Astrocyte (in vitro differentiated cells and primary cell): Measurements from ENCODE around the gene GPR137. TPM values are rescaled to one million over a fixed set of nuclear protein-coding genes. Genes with fewer than 3 reads are reported as not detected.

Experiments
- DNase-seq: peaks from one replicate; pipeline ENCODE4 v3.0.0-alpha.2; 2010; ENCODE audit warnings: low read depth
- FAIRE-seq: peaks from 2 replicates; lab custom pipeline; 2011; peaks lifted over from hg19 to GRCh38; lab: Jason Lieb, UNC
- H2AFZ ChIP-seq: 2 replicates; pipeline ENCODE4 v1.6.0; 2012; ENCODE audit warnings: low read depth, low read length, inconsistent platforms
- H3K27ac ChIP-seq: 2 replicates; pipeline ENCODE4 v1.5.1; 2011; ENCODE audit warnings: low read depth, low read length, inconsistent platforms
- H3K27me3 ChIP-seq: 2 replicates; pipeline ENCODE4 v1.6.0; 2011; ENCODE audit warnings: low read length, inconsistent platforms; ENCODE audit not compliant: insufficient read depth
- H3K36me3 ChIP-seq: 2 replicates; pipeline ENCODE4 v1.5.1; 2011; ENCODE audit warnings: low read length, inconsistent platforms; ENCODE audit not compliant: insufficient read depth
- H3K4me1 ChIP-seq: 2 replicates; pipeline ENCODE4 v1.5.1; 2011; ENCODE audit warnings: low read length, inconsistent platforms; ENCODE audit not compliant: insufficient read depth
- H3K4me2 ChIP-seq: 2 replicates; pipeline ENCODE4 v1.6.0; 2012; ENCODE audit warnings: low read length, inconsistent platforms
- H3K4me3 ChIP-seq: 2 replicates; pipeline ENCODE4 v1.5.1; 2011; ENCODE audit warnings: low read depth, mild to moderate bottlenecking, low read length, inconsistent platforms; ENCODE audit not compliant: insufficient read depth
- H3K79me2 ChIP-seq: 2 replicates; pipeline ENCODE4 v1.6.0; 2012; ENCODE audit warnings: mild to moderate bottlenecking, low read length, inconsistent platforms; ENCODE audit not compliant: insufficient read depth
- H3K9ac ChIP-seq: 2 replicates; pipeline ENCODE4 v1.6.0; 2012; ENCODE audit warnings: mild to moderate bottlenecking, low read length, inconsistent platforms
- H3K9me3 ChIP-seq: 2 replicates; pipeline ENCODE4 v1.5.1; 2012; ENCODE audit warnings: low read depth, mild to moderate bottlenecking, low read length, inconsistent platforms; ENCODE audit not compliant: insufficient read depth
- H4K20me1 ChIP-seq: 2 replicates; pipeline ENCODE4 v1.6.0; 2012; ENCODE audit warnings: low read length, inconsistent platforms; ENCODE audit not compliant: insufficient read depth
- H3K27ac Mint-ChIP-seq: one replicate; pipeline ENCODE4 v1.8.0; 2021; ENCODE audit warnings: mild to moderate bottlenecking, mixed read lengths; ENCODE audit not compliant: unreplicated experiment
- H3K27me3 Mint-ChIP-seq: one replicate; pipeline ENCODE4 v1.8.0; 2021; ENCODE audit warnings: low read depth, mixed read lengths; ENCODE audit not compliant: unreplicated experiment
- H3K36me3 Mint-ChIP-seq: one replicate; pipeline ENCODE4 v1.8.0; 2021; ENCODE audit warnings: low read depth, mixed read lengths; ENCODE audit not compliant: unreplicated experiment
- H3K4me1 Mint-ChIP-seq: one replicate; pipeline ENCODE4 v1.8.0; 2021; ENCODE audit warnings: low read depth, mixed read lengths; ENCODE audit not compliant: unreplicated experiment
- H3K4me3 Mint-ChIP-seq: one replicate; pipeline ENCODE4 v1.8.0; 2021; ENCODE audit warnings: mild to moderate bottlenecking, moderate library complexity, mixed read lengths; ENCODE audit not compliant: unreplicated experiment
- H3K9me3 Mint-ChIP-seq: one replicate; pipeline ENCODE4 v1.8.0; 2021; ENCODE audit warnings: mild to moderate bottlenecking, mixed read lengths; ENCODE audit not compliant: unreplicated experiment
- EZH2 ChIP-seq: IDR thresholded peaks from 2 replicates; pipeline ENCODE4 v1.6.1; 2012; ENCODE audit warnings: mild to moderate bottlenecking, low read length, inconsistent platforms; ENCODE audit not compliant: insufficient read depth
- total RNA-seq: library from RNA; stranded (reverse); gene quantifications from 2 replicates; pipeline ENCODE4 v1.2.1, GENCODE V29; 2021
- TF ChIP-seq, protein P1 (sequence below): IDR thresholded peaks from 2 replicates; pipeline ENCODE4 v1.5.1; 2011; ENCODE audit warnings: low read depth, mild to moderate bottlenecking, inconsistent platforms, low read length, moderate library complexity; ENCODE audit not compliant: insufficient read depth

GPR137 gene
- total RNA-seq, 1 donor from 2014 or later, result 46.8 TPM

DNA sequence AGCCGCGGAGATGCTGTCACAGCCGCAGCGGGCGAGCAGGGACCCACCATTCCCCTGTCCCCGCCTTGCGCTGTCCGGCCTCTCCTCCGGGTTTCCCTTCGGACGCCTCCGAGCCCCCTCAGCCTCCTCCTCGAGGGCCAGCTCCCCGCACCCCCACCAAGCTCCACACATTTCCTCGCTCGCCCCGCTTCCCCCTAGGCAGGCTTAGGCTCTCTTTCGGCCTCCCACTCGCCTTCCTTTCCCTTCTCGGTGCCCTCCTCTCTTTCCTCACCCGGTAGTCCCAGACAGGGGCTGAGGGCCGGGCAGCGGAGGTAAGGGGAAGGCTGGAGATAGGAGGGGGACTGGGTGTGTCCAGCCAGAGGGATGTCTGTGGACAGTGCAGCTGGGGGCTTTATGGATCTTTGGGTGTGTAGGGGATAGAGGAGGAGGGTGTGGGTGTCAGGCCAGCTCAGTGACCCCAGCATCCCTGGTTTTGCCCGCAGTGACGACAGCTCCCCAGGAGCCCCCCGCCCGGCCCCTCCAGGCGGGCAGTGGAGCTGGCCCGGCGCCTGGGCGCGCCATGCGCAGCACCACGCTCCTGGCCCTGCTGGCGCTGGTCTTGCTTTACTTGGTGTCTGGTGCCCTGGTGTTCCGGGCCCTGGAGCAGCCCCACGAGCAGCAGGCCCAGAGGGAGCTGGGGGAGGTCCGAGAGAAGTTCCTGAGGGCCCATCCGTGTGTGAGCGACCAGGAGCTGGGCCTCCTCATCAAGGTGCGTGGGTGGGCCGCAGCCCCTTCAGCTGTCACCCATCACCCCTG, 7.0 kb downstream of the GPR137 start:
- H3K4me3 Mint-ChIP-seq, result peak overlapping the region; percentile 45
- Histone ChIP-seq H2AFZ (no peak overlapping the region), H3K4me2 (peak overlapping the region; percentile 72), H3K36me3 (no peaks in the 10 kb centered on the region), H3K4me1 (peaks cover 3% of the 10 kb centered on the region), H3K4me3 (no peak overlapping the region), H3K9ac (no peak overlapping the region), H3K27me3 (peaks cover 64% of the 10 kb centered on the region), H3K79me2 (no peaks in the 10 kb centered on the region), H3K9me3 (no peaks in the 10 kb centered on the region), H3K27ac (no peak overlapping the region), H4K20me1 (peaks cover 31% of the 10 kb centered on the region)
- peaks cover 4% of the 10 kb centered on the region for H3K36me3 Mint-ChIP-seq
- TF ChIP-seq, protein P1, sequence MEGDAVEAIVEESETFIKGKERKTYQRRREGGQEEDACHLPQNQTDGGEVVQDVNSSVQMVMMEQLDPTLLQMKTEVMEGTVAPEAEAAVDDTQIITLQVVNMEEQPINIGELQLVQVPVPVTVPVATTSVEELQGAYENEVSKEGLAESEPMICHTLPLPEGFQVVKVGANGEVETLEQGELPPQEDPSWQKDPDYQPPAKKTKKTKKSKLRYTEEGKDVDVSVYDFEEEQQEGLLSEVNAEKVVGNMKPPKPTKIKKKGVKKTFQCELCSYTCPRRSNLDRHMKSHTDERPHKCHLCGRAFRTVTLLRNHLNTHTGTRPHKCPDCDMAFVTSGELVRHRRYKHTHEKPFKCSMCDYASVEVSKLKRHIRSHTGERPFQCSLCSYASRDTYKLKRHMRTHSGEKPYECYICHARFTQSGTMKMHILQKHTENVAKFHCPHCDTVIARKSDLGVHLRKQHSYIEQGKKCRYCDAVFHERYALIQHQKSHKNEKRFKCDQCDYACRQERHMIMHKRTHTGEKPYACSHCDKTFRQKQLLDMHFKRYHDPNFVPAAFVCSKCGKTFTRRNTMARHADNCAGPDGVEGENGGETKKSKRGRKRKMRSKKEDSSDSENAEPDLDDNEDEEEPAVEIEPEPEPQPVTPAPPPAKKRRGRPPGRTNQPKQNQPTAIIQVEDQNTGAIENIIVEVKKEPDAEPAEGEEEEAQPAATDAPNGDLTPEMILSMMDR, result no peak
- TF ChIP-seq EZH2, result peak; percentile 88
- H3K9me3 Mint-ChIP-seq, result no peaks in the 10 kb centered on the region
- no peak for FAIRE-seq
- H3K4me1 Mint-ChIP-seq, result peaks cover 10% of the 10 kb centered on the region
- no peak overlapping the region for H3K27ac Mint-ChIP-seq
- peaks cover 53% of the 10 kb centered on the region for H3K27me3 Mint-ChIP-seq
- no peak for DNase-seq

DNA sequence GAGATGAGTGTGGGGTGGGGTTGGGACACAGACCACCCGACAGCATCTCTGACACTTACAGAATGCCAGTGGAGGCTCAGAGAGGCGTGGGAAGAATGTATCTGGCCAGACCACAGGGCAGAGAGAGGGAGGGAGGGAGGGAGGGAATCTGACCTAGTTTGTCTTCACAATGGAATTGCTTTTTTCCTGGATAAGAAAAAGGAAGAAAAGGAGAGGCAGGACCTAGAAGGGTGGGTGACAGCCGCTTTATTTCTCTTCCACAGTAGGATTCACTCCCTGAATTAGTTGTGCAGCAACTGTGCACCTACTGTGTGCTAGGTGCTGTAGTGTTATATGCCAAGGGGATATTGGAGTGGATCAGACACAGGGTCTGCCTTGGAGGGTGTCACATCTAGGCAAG, 9.1 kb downstream of the GPR137 start:
- no peaks in the 10 kb centered on the region for H3K9me3 Mint-ChIP-seq
- Histone ChIP-seq H3K36me3 (no peaks in the 10 kb centered on the region), H3K4me1 (peaks cover 4% of the 10 kb centered on the region), H3K9me3 (no peaks in the 10 kb centered on the region), H3K9ac (no peak overlapping the region), H3K79me2 (no peaks in the 10 kb centered on the region), H4K20me1 (peaks cover 26% of the 10 kb centered on the region), H3K4me3 (no peak overlapping the region), H3K4me2 (no peak overlapping the region), H3K27ac (no peak overlapping the region), H3K27me3 (peaks cover 81% of the 10 kb centered on the region), H2AFZ (no peak overlapping the region)
- no peak for FAIRE-seq
- DNase-seq, result peak; percentile 22
- no peak for TF ChIP-seq EZH2
- TF ChIP-seq, protein P1, result no peak
- H3K4me3 Mint-ChIP-seq, result peak overlapping the region; percentile 76
- H3K27me3 Mint-ChIP-seq, result peaks cover 64% of the 10 kb centered on the region
- peak overlapping the region; percentile 67 for H3K27ac Mint-ChIP-seq
- H3K36me3 Mint-ChIP-seq, result peaks cover 4% of the 10 kb centered on the region
- peaks cover 10% of the 10 kb centered on the region for H3K4me1 Mint-ChIP-seq

DNA sequence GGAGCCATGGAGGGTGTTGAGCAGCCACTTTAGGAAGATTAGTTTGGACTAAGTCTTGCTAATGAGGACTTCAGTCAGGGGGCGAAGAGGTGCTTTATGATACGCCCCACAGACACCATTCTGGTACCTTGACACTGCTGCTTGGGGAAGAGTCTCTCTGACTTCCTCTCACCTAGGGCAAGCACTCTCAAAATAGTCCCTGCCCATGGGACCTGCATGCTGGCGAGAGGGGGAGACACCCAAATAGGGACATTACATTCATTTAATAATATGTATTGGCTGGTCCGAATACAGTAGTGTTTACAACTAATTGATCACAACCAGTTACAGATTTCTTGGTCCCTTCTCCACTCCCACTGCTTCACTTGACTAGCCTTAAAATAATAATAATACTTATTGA, 10.1 kb downstream of the GPR137 start:
- Histone ChIP-seq H3K27me3 (peaks cover 85% of the 10 kb centered on the region), H3K4me2 (no peak overlapping the region), H3K79me2 (no peaks in the 10 kb centered on the region), H3K9ac (no peak overlapping the region), H3K36me3 (no peaks in the 10 kb centered on the region), H2AFZ (no peak overlapping the region), H4K20me1 (peaks cover 18% of the 10 kb centered on the region), H3K4me1 (peaks cover 10% of the 10 kb centered on the region), H3K9me3 (no peaks in the 10 kb centered on the region), H3K4me3 (no peak overlapping the region), H3K27ac (no peak overlapping the region)
- TF ChIP-seq EZH2, result no peak
- TF ChIP-seq, protein P1, result no peak
- H3K27ac Mint-ChIP-seq, result no peak overlapping the region
- H3K27me3 Mint-ChIP-seq, result peaks cover 62% of the 10 kb centered on the region
- no peaks in the 10 kb centered on the region for H3K9me3 Mint-ChIP-seq
- DNase-seq (no peak), FAIRE-seq (no peak)
- H3K4me1 Mint-ChIP-seq, result peaks cover 10% of the 10 kb centered on the region
- H3K4me3 Mint-ChIP-seq, result no peak overlapping the region
- no peaks in the 10 kb centered on the region for H3K36me3 Mint-ChIP-seq
